GM06990 (cell line): ENCODE measurements around the gene TTLL10.

Experiments used
- DNase-seq: peaks from one replicate; pipeline ENCODE4 v3.0.0-alpha.2; 2011; ENCODE audit not compliant: insufficient read length; ENCODE audit errors: extremely low read depth
- H3K27me3 ChIP-seq: replicated peaks from 2 replicates; pipeline ENCODE4 v1.6.0; 2011; ENCODE audit warnings: low read length; ENCODE audit not compliant: control insufficient read depth, insufficient read depth
- H3K36me3 ChIP-seq: 2 replicates; pipeline ENCODE4 v1.5.1; 2011; ENCODE audit warnings: low read length; ENCODE audit not compliant: control insufficient read depth, insufficient read depth
- H3K4me3 ChIP-seq: replicated peaks from 2 replicates; pipeline ENCODE4 v1.5.1; 2011; ENCODE audit warnings: low read depth, mild to moderate bottlenecking, control low read depth, low read length
- CTCF ChIP-seq: IDR thresholded peaks from 2 replicates; pipeline ENCODE4 v1.5.1; 2011; ENCODE audit warnings: low read length, control low read depth, mild to moderate bottlenecking, inconsistent platforms; ENCODE audit not compliant: insufficient read depth, poor library complexity, severe bottlenecking

TTLL10 gene

DNA sequence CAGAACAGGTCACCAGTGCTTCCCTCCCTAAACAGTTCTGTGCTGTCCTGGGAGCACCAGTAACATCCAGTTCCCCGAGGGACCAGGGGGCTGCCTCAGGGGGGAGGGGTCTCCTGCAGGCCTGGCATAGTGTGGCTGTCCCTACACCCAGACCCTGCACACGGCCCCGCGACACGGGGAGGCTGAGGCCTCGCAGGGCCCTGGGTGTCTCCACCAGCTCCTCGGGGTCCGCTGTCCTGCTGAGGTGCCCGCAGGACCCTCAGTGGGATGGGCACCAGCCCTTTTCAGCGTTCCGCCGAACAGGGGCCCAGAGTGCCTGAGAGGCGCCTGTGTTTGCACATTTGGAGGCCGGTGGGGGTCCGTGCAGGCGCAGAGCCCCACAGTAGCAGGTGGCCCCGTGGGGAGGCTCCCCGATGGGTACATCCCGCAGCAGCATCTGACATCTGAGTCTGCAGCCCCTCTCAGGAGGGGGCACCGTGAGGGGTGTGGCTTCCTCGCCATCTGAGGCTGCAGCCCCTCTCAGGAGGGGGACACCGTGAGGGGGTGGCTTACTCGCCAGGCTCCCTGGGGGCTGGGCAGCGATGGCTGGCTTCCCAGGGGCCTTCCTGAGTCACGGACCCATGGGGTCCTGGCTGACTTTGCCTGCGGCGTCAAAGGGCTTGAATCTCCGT lies 39.2 kb upstream of the TTLL10 start:
- no peak for DNase-seq
- Histone ChIP-seq H3K27me3 (no peaks in the 10 kb centered on the region), H3K4me3 (no peak overlapping the region), H3K36me3 (no peaks in the 10 kb centered on the region)
- no peak for TF ChIP-seq CTCF

DNA sequence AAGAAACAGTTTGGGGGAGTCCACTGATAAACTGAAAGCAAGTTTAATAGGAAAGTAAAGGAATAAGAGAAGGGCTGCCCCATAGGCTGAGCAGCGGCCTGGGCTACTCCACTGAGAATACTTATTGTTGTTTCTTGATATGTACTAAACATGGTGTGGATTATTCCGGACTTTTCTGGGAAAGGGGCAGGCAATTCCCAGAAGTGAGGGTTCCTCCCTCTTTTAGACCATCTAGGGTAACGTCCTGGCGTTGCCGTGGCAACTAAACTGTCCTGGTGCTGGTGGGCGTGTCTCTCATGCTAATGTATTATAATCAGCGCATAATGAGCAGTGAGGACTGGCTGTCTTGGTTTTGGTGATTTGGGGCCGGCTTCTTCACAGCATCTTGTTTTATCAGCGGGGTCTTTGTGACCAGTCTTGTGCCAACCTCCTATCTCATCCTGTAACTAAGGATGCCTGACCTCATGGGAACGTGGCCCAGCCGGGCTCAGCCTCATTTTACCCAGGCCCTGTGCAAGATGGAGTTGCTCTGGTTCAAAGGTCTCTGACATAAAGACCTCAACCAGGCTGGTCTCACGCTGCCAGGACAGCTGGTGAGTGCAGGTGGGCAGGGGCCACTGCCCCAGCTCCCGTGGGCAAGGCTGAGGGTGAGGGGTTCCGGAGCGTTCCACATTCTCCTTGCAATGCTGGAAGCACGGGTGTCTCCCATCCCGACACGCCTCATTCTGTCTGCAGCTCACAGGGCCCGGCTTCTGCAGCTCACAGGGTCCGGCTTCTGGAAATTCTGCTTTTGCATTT lies 38.1 kb upstream of the TTLL10 start:
- no peak overlapping the region for H3K4me3 ChIP-seq
- H3K27me3 ChIP-seq = no peaks in the 10 kb centered on the region
- no peak for DNase-seq
- TF ChIP-seq CTCF = no peak
- H3K36me3 ChIP-seq = no peaks in the 10 kb centered on the region

GRCh38 chr1:1136547-1137230 lies 37.0 kb upstream of the TTLL10 start:
- Histone ChIP-seq H3K27me3 (no peaks in the 10 kb centered on the region), H3K36me3 (no peaks in the 10 kb centered on the region), H3K4me3 (no peak overlapping the region; the same call in 1 of the 2 replicates)
- peak; percentile 50 for DNase-seq
- no peak for TF ChIP-seq CTCF

- TF ChIP-seq CTCF = no peak
- H3K4me3 ChIP-seq = no peak overlapping the region; the same call in 1 of the 2 replicates
- DNase-seq = peak; percentile 78
- no peaks in the 10 kb centered on the region for H3K27me3 ChIP-seq
- H3K36me3 ChIP-seq = no peaks in the 10 kb centered on the region
Measured at GRCh38 chr1:1137256-1138045, 36.2 kb upstream of the TTLL10 start.

DNA sequence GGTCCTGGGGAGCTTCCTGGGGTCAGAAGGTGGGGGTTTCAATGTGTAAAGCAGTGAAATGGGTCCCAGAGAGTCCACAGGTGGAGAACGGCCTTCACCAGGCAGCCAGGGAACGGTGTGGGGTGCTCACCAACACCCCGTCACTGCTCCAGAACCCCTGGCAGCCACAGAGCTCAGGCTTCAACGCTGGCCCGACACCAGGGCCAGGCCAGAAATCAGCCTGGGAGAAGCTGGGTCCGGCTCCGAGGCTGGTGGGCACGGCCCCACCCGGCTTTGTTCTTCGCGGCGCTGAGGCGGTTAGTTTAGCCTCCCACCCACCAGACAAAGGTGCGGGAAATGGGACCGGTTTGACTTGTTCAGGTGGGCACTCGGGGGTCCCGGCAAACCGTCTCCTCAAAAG lies 33.0 kb upstream of the TTLL10 start:
- H3K4me3 ChIP-seq = no peak overlapping the region
- no peak for DNase-seq
- TF ChIP-seq CTCF = no peak
- H3K27me3 ChIP-seq = no peaks in the 10 kb centered on the region
- no peaks in the 10 kb centered on the region for H3K36me3 ChIP-seq
